HepG2 (cell line): ENCODE data around the gene CPXM1. TPM values are rescaled to one million over a fixed set of nuclear protein-coding genes. Genes with fewer than 3 reads are reported as not detected.

Source experiments
- ADNP ChIP-seq: sonication (generic); formaldehyde crosslinking; IDR thresholded peaks from 2 replicates; pipeline ENCODE4 v1.4.0; 2020; ENCODE audit warnings: missing genetic modification reagents
- ELF3 ChIP-seq: IDR thresholded peaks from 2 replicates; pipeline ENCODE4 v1.6.1; 2016; ENCODE audit warnings: missing genetic modification reagents, missing compliant biosample characterization
- GATAD2A ChIP-seq: IDR thresholded peaks from 2 replicates; pipeline ENCODE4 v1.6.1; 2016
- GFI1 ChIP-seq: sonication (generic); formaldehyde crosslinking; IDR thresholded peaks from 2 replicates; pipeline ENCODE4 v1.5.0; 2020; ENCODE audit warnings: missing genetic modification reagents, mild to moderate bottlenecking, borderline replicate concordance
- KAT2B ChIP-seq: fragments of 150-350 bp; IDR thresholded peaks from 2 replicates; pipeline ENCODE4 v1.6.1; 2014; ENCODE audit warnings: low read depth, low read length, borderline replicate concordance
- MAF1 ChIP-seq: sonication (generic); formaldehyde crosslinking; IDR thresholded peaks from 2 replicates; pipeline ENCODE4 v1.5.0; 2020; ENCODE audit warnings: missing genetic modification reagents, borderline replicate concordance
- MEIS1 ChIP-seq: sonication (generic); formaldehyde crosslinking; IDR thresholded peaks from 2 replicates; pipeline ENCODE4 v1.9.0; 2021; ENCODE audit warnings: mild to moderate bottlenecking, missing genetic modification reagents, moderate library complexity, borderline replicate concordance
- NRL ChIP-seq: sonication (generic); formaldehyde crosslinking; IDR thresholded peaks from 2 replicates; pipeline ENCODE4 v1.5.0; 2020; ENCODE audit warnings: missing genetic modification reagents, mild to moderate bottlenecking, moderate library complexity, borderline replicate concordance
- RBM39 ChIP-seq: fragments of 200-400 bp; formaldehyde crosslinking; IDR thresholded peaks from one replicate; pipeline ENCODE4 v1.6.1; 2018; ENCODE audit warnings: antibody characterized with exemption, mild to moderate bottlenecking, low read depth, low read length; ENCODE audit not compliant: poor library complexity, severe bottlenecking
- RFXANK ChIP-seq: IDR thresholded peaks from 2 replicates; pipeline ENCODE4 v1.6.1; 2016
- RNF2 ChIP-seq: fragments of 450-650 bp; conservative IDR thresholded peaks from 2 replicates; pipeline ENCODE4 v1.6.1; 2016; ENCODE audit warnings: low read depth
- SAFB2 ChIP-seq: sonication (generic); formaldehyde crosslinking; IDR thresholded peaks from 2 replicates; pipeline ENCODE4 v1.5.1; 2020; ENCODE audit warnings: missing genetic modification reagents, low read depth, mild to moderate bottlenecking, borderline replicate concordance
- SOX13 ChIP-seq, 3 experiments: fragments of 450-650 bp in 1 of 3; sonication (generic) in 1 of 3; formaldehyde crosslinking in 1 of 3; IDR thresholded peaks in 2 of 3; conservative IDR thresholded peaks in 1 of 3; 2 replicates each; pipeline versions ENCODE4 v1.5.0 to v1.6.1; 2016 to 2020; ENCODE audit warnings: antibody characterized with exemption in 1 of 3, mild to moderate bottlenecking in 1 of 3, missing compliant biosample characterization in 1 of 3, missing genetic modification reagents in 1 of 3, moderate library complexity in 1 of 3
- SRSF4 ChIP-seq: fragments of 200-400 bp; formaldehyde crosslinking; IDR thresholded peaks from one replicate; pipeline ENCODE4 v1.6.1; 2018; ENCODE audit warnings: mild to moderate bottlenecking, low read depth, low read length, moderate library complexity; ENCODE audit not compliant: poor library complexity, severe bottlenecking
- ZBTB3 ChIP-seq: sonication (generic); formaldehyde crosslinking; IDR thresholded peaks from 2 replicates; pipeline ENCODE4 v1.4.0; 2020; ENCODE audit warnings: low read depth, mild to moderate bottlenecking, moderate library complexity, missing genetic modification reagents, borderline replicate concordance
- ZFP41 ChIP-seq: sonication (generic); formaldehyde crosslinking; IDR thresholded peaks from 2 replicates; pipeline ENCODE4 v1.4.0; 2020; ENCODE audit warnings: mild to moderate bottlenecking, missing genetic modification reagents, borderline replicate concordance
- ZMYM2 ChIP-seq: sonication (generic); formaldehyde crosslinking; IDR thresholded peaks from 2 replicates; pipeline ENCODE4 v1.8.0; 2022; ENCODE audit warnings: mild to moderate bottlenecking, missing genetic modification reagents
- ZNF143 ChIP-seq: sonication (generic); formaldehyde crosslinking; IDR thresholded peaks from 2 replicates; pipeline ENCODE4 v1.4.0; 2020; ENCODE audit warnings: missing genetic modification reagents
- ZNF292 ChIP-seq: sonication (generic); formaldehyde crosslinking; IDR thresholded peaks from 2 replicates; pipeline ENCODE4 v1.8.1; 2022; ENCODE audit warnings: mild to moderate bottlenecking, low read depth, missing genetic modification reagents, borderline replicate concordance
- ZNF557 ChIP-seq: sonication (generic); formaldehyde crosslinking; IDR thresholded peaks from 2 replicates; pipeline ENCODE4 v1.4.0; 2020; ENCODE audit warnings: missing genetic modification reagents
- ZNF724P ChIP-seq: sonication (generic); formaldehyde crosslinking; IDR thresholded peaks from 2 replicates; pipeline ENCODE4 v1.8.0; 2022; ENCODE audit warnings: missing genetic modification reagents, borderline replicate concordance
- polyA plus RNA-seq, 8 experiments: library from polyadenylated mRNA; depleted of rRNA in 3 of 8; stranded (reverse) in 7 of 8; unstranded in 1 of 8; fragments of >200 nt; fragmentation: Illumina TruSeq in 4 of 8; extraction: Trizol in 4 of 8; gene quantifications; 2 replicates each; pipeline versions ENCODE4 v1.2.1 to v1.2.3, GENCODE V29; 2011 to 2016; ENCODE audit warnings: low read depth in 4 of 8, missing spikeins in 1 of 8, mixed read lengths in 1 of 8; ENCODE audit not compliant: insufficient read depth in 1 of 8
- total RNA-seq, 5 experiments: library from RNA; depleted of rRNA; stranded (reverse); fragments of >200 nt; fragmentation: Illumina TruSeq; extraction: Trizol; gene quantifications; 2 replicates each; pipeline ENCODE4 v1.2.3, GENCODE V29; 2016; ENCODE audit warnings: low read depth in 1 of 5
- TF ChIP-seq, protein P1 (sequence below): IDR thresholded peaks from 2 replicates; pipeline ENCODE4 v1.6.1; 2016; ENCODE audit warnings: control low read depth
- TF ChIP-seq, protein P2 (sequence below): sonication (generic); formaldehyde crosslinking; IDR thresholded peaks from 2 replicates; pipeline ENCODE4 v1.5.0; 2020; ENCODE audit warnings: mild to moderate bottlenecking, missing genetic modification reagents
- TF ChIP-seq, protein P3 (sequence below): sonication (generic); formaldehyde crosslinking; IDR thresholded peaks from 2 replicates; pipeline ENCODE4 v1.4.0; 2020; ENCODE audit warnings: missing genetic modification reagents, mild to moderate bottlenecking, borderline replicate concordance

CPXM1 gene
- total and polyA plus RNA-seq, 2 of the 13 experiments (the other 11 are each of a cell fraction or from before 2014, with no cell fraction given) = 0.07 TPM; not detected in 1

DNA sequence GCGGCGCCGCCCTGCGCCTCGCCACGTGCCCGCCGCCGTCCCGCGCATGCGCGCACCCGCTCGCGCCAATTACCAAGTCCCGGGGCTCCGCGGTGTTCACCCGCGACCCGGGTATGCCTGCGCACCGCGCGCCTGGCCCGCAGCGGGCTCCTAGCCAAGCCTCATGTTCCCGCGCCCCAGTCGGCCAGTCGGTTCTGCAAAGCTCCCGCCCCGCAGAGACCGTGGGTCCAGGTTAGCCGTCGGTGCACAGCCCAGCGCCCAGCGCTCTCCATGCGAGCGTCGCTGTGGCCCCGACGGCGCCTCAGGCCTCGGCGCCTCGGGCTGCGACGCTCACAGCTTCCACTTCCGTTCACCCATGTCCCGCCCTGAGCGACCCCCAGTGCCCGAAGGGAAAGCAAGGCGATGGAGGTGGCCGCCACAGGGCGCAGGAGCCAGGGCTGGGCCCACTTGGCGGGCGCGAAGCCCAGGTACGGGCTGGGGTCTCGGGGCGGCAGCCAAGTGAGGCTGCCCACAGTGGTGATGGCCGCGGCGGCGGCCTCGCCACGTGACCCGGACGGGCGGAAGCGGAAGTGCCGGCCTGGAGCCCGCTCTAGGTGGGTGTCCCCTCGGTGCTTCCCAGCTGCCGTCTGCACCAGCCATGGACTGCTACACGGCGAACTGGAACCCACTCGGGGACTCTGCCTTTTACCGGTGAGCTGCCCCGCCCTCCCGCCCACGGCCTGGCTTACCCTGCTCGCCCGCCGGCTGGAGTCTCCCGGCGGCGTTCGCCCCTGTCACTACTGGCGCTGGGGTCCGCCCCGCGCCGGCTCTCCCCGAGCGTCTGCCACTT lies 39.9 kb upstream of the CPXM1 start, which contains the start of the genes PCED1A and VPS16 (continued):
- TF ChIP-seq ZNF292 (CRISPR knock-in tag) (peak; percentile 25; the same call in 1 of the 2 replicates), KAT2B (no peak), RBM39 (peak; percentile 98), SAFB2 (CRISPR knock-in tag) (peak; percentile 95), ZNF143 (CRISPR knock-in tag) (peak; percentile 72), ADNP (CRISPR knock-in tag) (no peak), ELF3 (CRISPR knock-in tag) (peak; percentile 92), MAF1 (peak; percentile 93), ZMYM2 (peak; percentile 95), ZNF724P (peak; percentile 95; the same call in 1 of the 2 replicates), GATAD2A (no peak), ZBTB3 (0 out of 2 replicates have a peak, but pooled peaks have one; percentile 57), SRSF4 (no peak), NRL (CRISPR knock-in tag) (peak; percentile 99), ZFP41 (CRISPR knock-in tag) (peak; percentile 74), RNF2 (peak; percentile 99), SOX13 (IDR thresholded peaks at IDR 0.05) (no peak), SOX13 (CRISPR knock-in tag; conservative IDR thresholded peaks at IDR 0.05 in 1 of 2, IDR thresholded peaks at IDR 0.05 in 1 of 2) (peak in 1 of 2 experiments; percentile 63; a peak in 2 of 4 replicates), MEIS1 (CRISPR knock-in tag) (peak; percentile 72), RFXANK (no peak; the same call in 1 of the 2 replicates), GFI1 (peak; percentile 53; the same call in 1 of the 2 replicates), ZNF557 (CRISPR knock-in tag) (peak; percentile 92; the same call in 1 of the 2 replicates)
- TF ChIP-seq, protein P1, sequence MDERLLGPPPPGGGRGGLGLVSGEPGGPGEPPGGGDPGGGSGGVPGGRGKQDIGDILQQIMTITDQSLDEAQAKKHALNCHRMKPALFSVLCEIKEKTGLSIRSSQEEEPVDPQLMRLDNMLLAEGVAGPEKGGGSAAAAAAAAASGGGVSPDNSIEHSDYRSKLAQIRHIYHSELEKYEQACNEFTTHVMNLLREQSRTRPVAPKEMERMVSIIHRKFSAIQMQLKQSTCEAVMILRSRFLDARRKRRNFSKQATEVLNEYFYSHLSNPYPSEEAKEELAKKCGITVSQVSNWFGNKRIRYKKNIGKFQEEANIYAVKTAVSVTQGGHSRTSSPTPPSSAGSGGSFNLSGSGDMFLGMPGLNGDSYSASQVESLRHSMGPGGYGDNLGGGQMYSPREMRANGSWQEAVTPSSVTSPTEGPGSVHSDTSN (CRISPR knock-in tag) = no peak
- TF ChIP-seq, protein P2, sequence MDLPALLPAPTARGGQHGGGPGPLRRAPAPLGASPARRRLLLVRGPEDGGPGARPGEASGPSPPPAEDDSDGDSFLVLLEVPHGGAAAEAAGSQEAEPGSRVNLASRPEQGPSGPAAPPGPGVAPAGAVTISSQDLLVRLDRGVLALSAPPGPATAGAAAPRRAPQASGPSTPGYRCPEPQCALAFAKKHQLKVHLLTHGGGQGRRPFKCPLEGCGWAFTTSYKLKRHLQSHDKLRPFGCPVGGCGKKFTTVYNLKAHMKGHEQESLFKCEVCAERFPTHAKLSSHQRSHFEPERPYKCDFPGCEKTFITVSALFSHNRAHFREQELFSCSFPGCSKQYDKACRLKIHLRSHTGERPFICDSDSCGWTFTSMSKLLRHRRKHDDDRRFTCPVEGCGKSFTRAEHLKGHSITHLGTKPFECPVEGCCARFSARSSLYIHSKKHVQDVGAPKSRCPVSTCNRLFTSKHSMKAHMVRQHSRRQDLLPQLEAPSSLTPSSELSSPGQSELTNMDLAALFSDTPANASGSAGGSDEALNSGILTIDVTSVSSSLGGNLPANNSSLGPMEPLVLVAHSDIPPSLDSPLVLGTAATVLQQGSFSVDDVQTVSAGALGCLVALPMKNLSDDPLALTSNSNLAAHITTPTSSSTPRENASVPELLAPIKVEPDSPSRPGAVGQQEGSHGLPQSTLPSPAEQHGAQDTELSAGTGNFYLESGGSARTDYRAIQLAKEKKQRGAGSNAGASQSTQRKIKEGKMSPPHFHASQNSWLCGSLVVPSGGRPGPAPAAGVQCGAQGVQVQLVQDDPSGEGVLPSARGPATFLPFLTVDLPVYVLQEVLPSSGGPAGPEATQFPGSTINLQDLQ = peak; percentile 66; the same call in 1 of the 2 replicates
- TF ChIP-seq, protein P3, sequence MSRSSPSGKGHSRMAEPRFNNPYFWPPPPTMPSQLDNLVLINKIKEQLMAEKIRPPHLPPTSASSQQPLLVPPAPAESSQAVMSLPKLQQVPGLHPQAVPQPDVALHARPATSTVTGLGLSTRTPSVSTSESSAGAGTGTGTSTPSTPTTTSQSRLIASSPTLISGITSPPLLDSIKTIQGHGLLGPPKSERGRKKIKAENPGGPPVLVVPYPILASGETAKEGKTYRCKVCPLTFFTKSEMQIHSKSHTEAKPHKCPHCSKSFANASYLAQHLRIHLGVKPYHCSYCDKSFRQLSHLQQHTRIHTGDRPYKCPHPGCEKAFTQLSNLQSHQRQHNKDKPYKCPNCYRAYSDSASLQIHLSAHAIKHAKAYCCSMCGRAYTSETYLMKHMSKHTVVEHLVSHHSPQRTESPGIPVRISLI = peak; percentile 55; the same call in 1 of the 2 replicates
